BLaER1 treated with 17β-estradiol and CSF1 and Interleukin-3, amounts not matched to agents 10 nM and 100 nM (cell line): ENCODE results near the gene KARS1.

ENCODE experiments used
- H3K27ac ChIP-seq, 11 experiments: shearing (Covaris generic); formaldehyde crosslinking; 2 replicates each; pipeline ENCODE4 v1.8.1; 2022
- H3K27me3 ChIP-seq, 11 experiments: shearing (Covaris generic); formaldehyde crosslinking; 2 replicates each; pipeline ENCODE4 v1.8.1; 2022
- H3K36me3 ChIP-seq, 11 experiments: shearing (Covaris generic); formaldehyde crosslinking; 2 replicates each; pipeline ENCODE4 v1.8.1; 2022
- H3K4me1 ChIP-seq, 10 experiments: shearing (Covaris generic); formaldehyde crosslinking; 2 replicates each; pipeline ENCODE4 v1.8.1; 2022
- H3K4me2 ChIP-seq, 11 experiments: shearing (Covaris generic); formaldehyde crosslinking; 2 replicates each; pipeline ENCODE4 v1.8.1; 2022
- H3K4me3 ChIP-seq, 10 experiments: shearing (Covaris generic); formaldehyde crosslinking; 2 replicates each; pipeline ENCODE4 v1.8.1; 2022
- H3K9ac ChIP-seq, 11 experiments: shearing (Covaris generic); formaldehyde crosslinking; 2 replicates each; pipeline ENCODE4 v1.8.1; 2022
- H3K9me3 ChIP-seq, 11 experiments: shearing (Covaris generic); formaldehyde crosslinking; replicated peaks in 1 of 11; 2 replicates each; pipeline ENCODE4 v1.8.1; 2022
- H4K20me1 ChIP-seq, 11 experiments: shearing (Covaris generic); formaldehyde crosslinking; 2 replicates each; pipeline ENCODE4 v1.8.1; 2022
- Cebpa-rat ChIP-seq, 11 experiments: shearing (Covaris generic); IDR thresholded peaks; 2 replicates each; pipeline ENCODE4 v1.8.1; 2022

KARS1 gene

DNA sequence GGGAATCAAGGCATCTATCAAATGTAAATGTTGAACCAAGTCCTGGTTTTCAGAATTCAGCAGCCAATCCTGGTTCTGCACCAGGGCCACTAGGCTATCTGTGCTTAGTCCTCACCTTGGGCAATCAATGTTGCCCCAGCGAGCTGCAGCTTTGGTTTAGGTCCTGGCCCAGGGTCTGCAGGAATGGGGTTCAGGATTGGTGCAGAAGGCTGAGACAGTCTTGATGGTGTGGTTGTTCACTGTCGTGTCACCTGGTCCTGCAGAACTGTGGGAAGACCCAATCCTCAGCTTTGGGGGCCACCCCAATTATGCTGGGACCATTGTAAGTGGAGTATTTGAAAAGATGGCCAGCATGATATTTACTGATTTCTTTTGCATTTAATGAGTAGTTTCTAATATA is 10.7 kb upstream of the KARS1 start:
- TF ChIP-seq Cebpa-rat (IDR thresholded peaks at IDR 0.05): no peak
- H3K4me1 ChIP-seq: peaks cover 0 to 10% (median 4%) of the 10 kb centered on the region in 10 experiments; a peak in 8 of 20 replicates
- H3K9me3 ChIP-seq: no peaks in the 10 kb centered on the region
- H3K27ac ChIP-seq: no peak overlapping the region
- no peak overlapping the region for H3K9ac ChIP-seq
- H3K4me2 ChIP-seq: no peak overlapping the region
- H3K4me3 ChIP-seq: no peak overlapping the region
- no peaks in the 10 kb centered on the region for H3K27me3 ChIP-seq
- peaks cover 7 to 67% (median 34%) of the 10 kb centered on the region in 11 experiments; a peak in 18 of 22 replicates for H4K20me1 ChIP-seq
- H3K36me3 ChIP-seq: peaks cover 65 to 92% (median 83%) of the 10 kb centered on the region in 11 experiments

- Histone ChIP-seq H3K9me3 (no peaks in the 10 kb centered on the region), H4K20me1 (peaks cover 39 to 95% (median 76%) of the 10 kb centered on the region in 11 experiments), H3K27ac (no peak overlapping the region), H3K4me1 (peaks cover 19 to 45% (median 34%) of the 10 kb centered on the region in 10 experiments), H3K4me3 (no peak overlapping the region), H3K9ac (no peak overlapping the region), H3K4me2 (peak overlapping the region in 1 of 11 experiments; percentile 11; a peak in 1 of 22 replicates), H3K27me3 (no peaks in the 10 kb centered on the region), H3K36me3 (peaks cover 52 to 85% (median 62%) of the 10 kb centered on the region in 11 experiments)
- TF ChIP-seq Cebpa-rat (IDR thresholded peaks at IDR 0.05): no peak
Observed at GRCh38 chr16:75653922-75654321, 6.5 kb upstream of the KARS1 start.

GRCh38 chr16:75648265-75649076 is 1.0 kb upstream of the KARS1 start:
- no peak for TF ChIP-seq Cebpa-rat (IDR thresholded peaks at IDR 0.05)
- H3K36me3 ChIP-seq: peaks cover 18 to 58% (median 36%) of the 10 kb centered on the region in 11 experiments
- peaks cover 45 to 66% (median 58%) of the 10 kb centered on the region in 10 experiments for H3K4me1 ChIP-seq
- peak overlapping the region; percentile 80 to 98 (median 94) for H3K4me3 ChIP-seq
- peaks cover 42 to 86% (median 64%) of the 10 kb centered on the region in 11 experiments for H4K20me1 ChIP-seq
- H3K9me3 ChIP-seq: no peaks in the 10 kb centered on the region
- peak overlapping the region; percentile 85 to 96 (median 93) for H3K27ac ChIP-seq
- no peaks in the 10 kb centered on the region for H3K27me3 ChIP-seq
- peak overlapping the region; percentile 72 to 98 (median 91) for H3K4me2 ChIP-seq
- H3K9ac ChIP-seq: peak overlapping the region; percentile 88 to 97 (median 93)

DNA sequence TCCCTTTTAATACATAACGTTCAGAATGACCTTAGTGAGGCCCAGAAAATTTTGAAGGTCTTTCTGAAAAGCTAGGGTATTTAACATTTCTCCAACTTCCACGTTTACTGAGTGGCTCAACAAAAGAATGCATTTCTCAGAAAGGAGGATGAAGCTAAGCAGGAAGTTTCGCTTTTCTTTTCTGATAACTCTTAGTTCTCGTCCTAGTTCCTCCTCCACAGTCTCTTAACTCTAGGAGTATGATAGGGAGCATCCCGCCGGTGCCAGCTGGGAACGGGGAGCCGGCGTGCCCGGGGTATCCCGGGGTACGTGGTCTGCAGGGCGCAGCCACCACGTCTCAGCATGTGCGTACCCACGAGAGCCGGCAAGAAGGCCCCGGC is 363 bp downstream of the KARS1 start:
- no peaks in the 10 kb centered on the region for H3K9me3 ChIP-seq
- peak overlapping the region; percentile 80 to 98 (median 94) for H3K4me3 ChIP-seq
- H3K4me1 ChIP-seq: peaks cover 45 to 52% (median 49%) of the 10 kb centered on the region in 10 experiments
- peak overlapping the region; percentile 88 to 97 (median 93) for H3K9ac ChIP-seq
- H3K4me2 ChIP-seq: peak overlapping the region; percentile 85 to 96 (median 92)
- no peaks in the 10 kb centered on the region for H3K27me3 ChIP-seq
- no peak for TF ChIP-seq Cebpa-rat (IDR thresholded peaks at IDR 0.05)
- peaks cover 35 to 86% (median 66%) of the 10 kb centered on the region in 11 experiments for H4K20me1 ChIP-seq
- H3K36me3 ChIP-seq: peaks cover 30 to 58% (median 46%) of the 10 kb centered on the region in 11 experiments
- H3K27ac ChIP-seq: peak overlapping the region; percentile 85 to 96 (median 93); a peak in 21 of 22 replicates

DNA sequence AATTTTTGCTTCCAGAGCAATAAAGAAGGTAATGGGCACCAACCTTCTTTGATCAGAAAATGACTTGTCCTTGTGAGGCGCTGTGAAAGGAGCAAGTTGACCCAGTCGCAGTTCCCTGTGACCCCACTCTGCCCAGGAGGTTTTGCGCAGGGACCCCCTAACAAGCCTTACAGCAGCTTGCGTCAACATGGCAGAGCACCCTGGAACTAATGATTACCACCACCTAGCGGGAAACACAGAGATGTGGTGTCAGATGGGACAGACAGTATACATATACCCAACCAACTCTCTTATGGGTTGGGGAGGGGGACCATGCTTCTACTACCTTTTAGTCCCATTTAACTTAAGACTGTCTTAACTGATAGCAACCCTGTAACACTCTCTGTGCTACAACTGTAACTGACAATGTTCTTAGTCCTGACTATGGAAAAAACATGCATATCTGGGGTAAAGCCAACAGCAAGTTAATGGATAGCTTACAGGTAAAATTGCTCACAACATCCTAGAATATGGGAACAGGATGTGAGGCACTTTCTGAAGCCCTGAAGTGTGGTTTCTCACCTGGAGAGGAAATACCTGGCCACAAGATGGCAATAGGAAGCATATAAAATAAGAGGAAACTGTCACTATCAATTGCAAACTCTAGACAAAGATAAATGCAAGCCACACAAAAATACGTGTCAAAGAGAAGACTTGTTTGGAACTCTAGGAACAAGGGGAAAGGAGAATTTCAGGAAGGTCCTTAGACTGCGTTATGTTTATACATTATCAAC is 3.0 kb downstream of the KARS1 start:
- no peaks in the 10 kb centered on the region for H3K9me3 ChIP-seq
- H3K36me3 ChIP-seq: peaks cover 57 to 69% (median 66%) of the 10 kb centered on the region in 11 experiments
- H3K9ac ChIP-seq: no peak overlapping the region
- H3K4me2 ChIP-seq: peak overlapping the region in 9 of 11 experiments; percentile 85 to 96 (median 92); a peak in 10 of 22 replicates
- H3K27ac ChIP-seq: no peak overlapping the region
- no peaks in the 10 kb centered on the region for H3K27me3 ChIP-seq
- peaks cover 9 to 86% (median 66%) of the 10 kb centered on the region in 11 experiments; a peak in 21 of 22 replicates for H4K20me1 ChIP-seq
- H3K4me3 ChIP-seq: no peak overlapping the region
- TF ChIP-seq Cebpa-rat (IDR thresholded peaks at IDR 0.05): no peak
- peaks cover 22 to 28% (median 26%) of the 10 kb centered on the region in 10 experiments for H3K4me1 ChIP-seq

DNA sequence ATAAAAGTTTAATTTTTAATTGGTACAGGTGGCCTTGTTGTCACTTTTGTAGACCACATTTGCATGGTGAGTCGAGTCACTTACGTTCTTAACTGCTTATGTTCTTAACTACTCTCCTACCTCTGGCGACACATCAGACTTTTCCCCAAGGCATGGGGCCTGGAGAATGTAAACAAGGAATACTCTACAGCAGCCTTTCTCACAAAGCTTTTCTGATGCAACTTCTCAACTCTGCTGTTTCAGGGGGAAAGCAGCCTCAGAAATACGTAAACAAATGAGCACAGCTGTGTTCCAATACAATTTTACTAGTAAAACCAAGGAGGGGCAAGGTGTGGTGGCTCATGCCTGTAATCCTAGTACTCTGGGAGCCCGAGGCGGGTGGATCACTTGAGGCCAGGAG is 6.9 kb downstream of the KARS1 start:
- no peak overlapping the region for H3K9ac ChIP-seq
- no peak overlapping the region for H3K4me2 ChIP-seq
- H3K27ac ChIP-seq: no peak overlapping the region
- H3K36me3 ChIP-seq: peaks cover 95 to 100% (median 100%) of the 10 kb centered on the region in 11 experiments
- H3K4me1 ChIP-seq: peaks cover 10 to 17% (median 14%) of the 10 kb centered on the region in 10 experiments
- H3K4me3 ChIP-seq: no peak overlapping the region
- no peak for TF ChIP-seq Cebpa-rat (IDR thresholded peaks at IDR 0.05)
- no peaks in the 10 kb centered on the region for H3K27me3 ChIP-seq
- H4K20me1 ChIP-seq: peaks cover 7 to 98% (median 96%) of the 10 kb centered on the region in 11 experiments; a peak in 21 of 22 replicates
- H3K9me3 ChIP-seq: no peaks in the 10 kb centered on the region

DNA sequence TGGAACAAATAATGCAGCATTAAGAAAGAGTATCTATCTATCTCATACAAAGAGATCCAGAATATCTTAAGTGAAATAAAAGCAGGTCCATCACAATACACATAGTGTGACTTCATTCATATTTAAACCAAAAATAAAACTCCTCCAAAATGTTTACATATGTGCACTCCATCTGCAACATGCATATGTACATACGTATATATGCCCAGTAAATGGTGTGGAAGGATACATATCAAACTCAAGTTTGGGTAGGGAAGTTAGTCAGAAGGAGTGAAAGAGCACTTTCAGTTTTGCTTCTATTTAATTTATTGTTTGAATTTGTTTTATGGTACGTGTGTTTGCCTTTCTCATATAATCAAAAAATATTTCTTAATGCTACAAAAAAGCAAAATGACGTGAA is 12.4 kb downstream of the KARS1 start:
- Histone ChIP-seq H3K27ac (no peak overlapping the region), H3K4me2 (no peak overlapping the region), H3K9me3 (no peaks in the 10 kb centered on the region), H3K27me3 (no peaks in the 10 kb centered on the region), H3K4me1 (peaks cover 0 to under 1% (median 0%) of the 10 kb centered on the region in 10 experiments; a peak in 2 of 20 replicates), H4K20me1 (peaks cover 0 to 86% (median 45%) of the 10 kb centered on the region in 11 experiments; a peak in 18 of 22 replicates), H3K4me3 (no peak overlapping the region), H3K36me3 (peaks cover 99 to 100% (median 100%) of the 10 kb centered on the region in 11 experiments), H3K9ac (no peak overlapping the region)
- TF ChIP-seq Cebpa-rat (IDR thresholded peaks at IDR 0.05): no peak

DNA sequence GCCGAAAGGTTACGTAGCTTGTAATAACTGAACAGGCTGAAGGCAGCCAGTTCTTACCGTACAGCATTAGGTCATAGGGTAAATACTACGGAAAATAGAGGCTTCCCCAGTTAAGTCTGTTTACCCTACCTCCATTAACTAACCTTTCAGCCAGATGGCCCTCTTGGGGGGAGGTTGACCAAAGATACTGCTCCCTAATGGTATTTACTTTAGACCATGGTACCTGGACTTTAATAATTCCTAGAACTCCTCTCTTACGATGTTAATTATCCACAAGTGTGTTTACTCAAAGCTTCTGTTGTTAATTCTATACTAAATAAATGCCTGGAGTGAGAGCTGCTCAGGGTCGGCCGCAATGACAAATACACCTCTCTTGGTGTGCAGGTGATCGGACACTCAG is 14.6 kb downstream of the KARS1 start:
- Histone ChIP-seq H3K9ac (no peak overlapping the region), H4K20me1 (peaks cover 0 to 84% (median 40%) of the 10 kb centered on the region in 11 experiments; a peak in 18 of 22 replicates), H3K4me3 (no peak overlapping the region), H3K27me3 (no peaks in the 10 kb centered on the region), H3K36me3 (peaks cover 100% of the 10 kb centered on the region in 11 experiments), H3K4me1 (peaks cover 12 to 23% (median 17%) of the 10 kb centered on the region in 10 experiments), H3K9me3 (no peaks in the 10 kb centered on the region), H3K4me2 (no peak overlapping the region), H3K27ac (no peak overlapping the region)
- TF ChIP-seq Cebpa-rat (IDR thresholded peaks at IDR 0.05): no peak

DNA sequence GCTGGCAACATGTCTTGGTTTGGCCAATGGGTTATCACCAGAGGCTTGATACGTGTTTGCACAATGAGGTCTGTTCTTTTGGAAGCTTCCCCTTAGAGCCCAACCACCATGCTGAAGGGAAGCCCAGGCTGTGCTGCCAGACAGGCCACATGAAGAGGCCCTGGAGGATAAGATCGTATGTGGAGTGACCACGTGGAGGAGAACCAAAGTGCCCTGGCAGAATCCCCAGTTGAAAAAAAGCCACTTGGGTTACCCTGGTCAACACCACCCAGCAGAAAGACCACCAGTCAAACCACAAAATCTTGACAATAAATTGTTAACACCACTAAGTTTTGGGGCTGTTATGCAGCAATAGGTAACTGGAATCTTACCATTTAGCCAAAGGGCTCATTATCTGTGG is 17.4 kb downstream of the KARS1 start:
- Histone ChIP-seq H3K4me2 (no peak overlapping the region), H3K9me3 (no peaks in the 10 kb centered on the region), H3K36me3 (peaks cover 96 to 100% (median 100%) of the 10 kb centered on the region in 11 experiments), H3K27me3 (no peaks in the 10 kb centered on the region), H3K4me3 (no peak overlapping the region), H3K27ac (no peak overlapping the region), H3K4me1 (peaks cover 24 to 44% (median 33%) of the 10 kb centered on the region in 10 experiments), H4K20me1 (peaks cover 0 to 59% (median 23%) of the 10 kb centered on the region in 11 experiments; a peak in 13 of 22 replicates), H3K9ac (no peak overlapping the region)
- TF ChIP-seq Cebpa-rat (IDR thresholded peaks at IDR 0.05): no peak
